Activated T-cell treated with anti-CD3 and anti-CD28 coated beads for 24 hours (primary cell): Measurements from ENCODE around the gene SERPINB10.

ENCODE experiments used
- DNase-seq: peaks from one replicate; pipeline ENCODE4 v3.0.0-alpha.2; 2020; ENCODE audit warnings: low read depth

Gene SERPINB10, protein sequence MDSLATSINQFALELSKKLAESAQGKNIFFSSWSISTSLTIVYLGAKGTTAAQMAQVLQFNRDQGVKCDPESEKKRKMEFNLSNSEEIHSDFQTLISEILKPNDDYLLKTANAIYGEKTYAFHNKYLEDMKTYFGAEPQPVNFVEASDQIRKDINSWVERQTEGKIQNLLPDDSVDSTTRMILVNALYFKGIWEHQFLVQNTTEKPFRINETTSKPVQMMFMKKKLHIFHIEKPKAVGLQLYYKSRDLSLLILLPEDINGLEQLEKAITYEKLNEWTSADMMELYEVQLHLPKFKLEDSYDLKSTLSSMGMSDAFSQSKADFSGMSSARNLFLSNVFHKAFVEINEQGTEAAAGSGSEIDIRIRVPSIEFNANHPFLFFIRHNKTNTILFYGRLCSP

GRCh38 chr18:63907664-63908063, at the start of gene SERPINB10:
TSS of gene SERPINB10 (plus strand) at chr18:63907958. CDS start at chr18:63915511, 7,553 bp downstream.
- DNase-seq, result no peak

DNA sequence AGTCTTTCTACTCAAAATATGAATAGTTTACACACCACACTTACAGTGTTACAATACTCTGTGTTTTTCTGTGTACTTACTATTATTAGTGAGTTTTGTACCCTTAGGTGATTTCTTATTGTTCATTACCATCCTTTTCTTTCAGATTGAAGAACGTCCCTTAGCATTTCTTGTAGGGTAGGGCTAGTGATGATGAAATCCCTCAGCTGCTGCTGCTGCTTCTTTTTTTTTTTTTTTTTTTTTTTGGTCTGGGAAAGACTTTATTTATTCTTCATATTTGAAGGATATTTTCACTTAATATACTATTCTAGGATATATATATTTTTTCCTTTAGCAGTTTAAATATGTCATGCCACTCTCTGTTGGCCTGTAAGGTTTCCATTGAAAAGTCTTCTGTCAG, 49.3 kb upstream of the SERPINB10 start:
- DNase-seq, result no peak

- no peak for DNase-seq
Measured at GRCh38 chr18:63859781-63860475, 47.8 kb upstream of the SERPINB10 start.

DNA sequence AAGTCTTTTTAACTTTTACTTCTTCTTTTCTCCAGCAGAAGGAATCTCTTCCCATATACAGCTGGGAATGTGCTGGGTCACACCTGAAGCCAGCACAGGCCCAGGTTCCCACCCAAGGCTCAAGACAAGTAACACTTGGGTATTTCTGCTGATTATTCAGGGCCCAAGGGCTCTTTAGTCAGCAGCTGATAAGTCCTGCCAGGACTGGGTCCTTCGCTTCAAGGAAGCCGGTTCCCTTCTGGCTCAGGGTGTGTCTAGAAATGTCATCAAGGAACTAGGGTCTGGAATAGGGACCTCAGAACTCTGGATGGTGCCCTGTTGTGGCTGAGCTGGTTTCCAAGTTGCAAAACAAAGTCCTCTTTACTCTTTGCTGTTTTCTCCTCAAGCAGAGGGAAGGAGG, 47.2 kb upstream of the SERPINB10 start:
- DNase-seq, result no peak

DNA sequence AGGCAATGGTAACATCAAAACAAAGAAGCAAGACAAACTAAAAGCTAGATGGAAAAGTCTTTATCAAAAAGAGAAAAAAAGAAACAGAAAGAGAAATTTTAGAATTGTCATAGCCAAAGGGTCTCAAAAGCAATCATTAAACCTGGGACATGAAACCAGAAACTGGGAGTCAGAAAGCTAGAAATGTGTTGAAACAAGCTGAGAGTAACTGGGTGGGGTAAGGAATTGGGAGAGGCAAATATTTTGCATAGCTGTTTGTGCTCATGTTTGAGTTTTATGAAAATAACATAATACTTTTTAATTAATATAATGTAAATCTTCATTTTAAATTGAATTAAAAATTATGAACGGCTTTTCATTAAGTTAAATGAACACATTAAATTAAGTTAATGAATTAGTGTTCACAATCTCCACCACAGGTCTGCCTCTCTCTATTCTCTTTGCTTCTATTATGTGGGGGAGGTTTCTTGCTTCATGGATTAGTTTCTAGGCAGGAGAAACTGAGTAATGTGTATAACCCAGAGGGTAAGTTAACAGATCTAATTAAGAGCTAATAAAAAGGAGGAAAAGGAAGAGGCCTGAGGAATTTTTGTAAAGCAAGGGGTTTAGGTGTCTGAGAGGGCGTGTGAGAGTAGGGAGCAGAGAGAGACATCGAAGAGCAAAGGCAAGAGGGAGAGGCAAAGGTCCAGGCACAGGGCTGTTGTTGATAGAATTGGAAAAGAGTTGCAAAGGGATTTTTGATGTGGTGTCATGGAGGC, 40.2 kb upstream of the SERPINB10 start:
- no peak for DNase-seq

DNA sequence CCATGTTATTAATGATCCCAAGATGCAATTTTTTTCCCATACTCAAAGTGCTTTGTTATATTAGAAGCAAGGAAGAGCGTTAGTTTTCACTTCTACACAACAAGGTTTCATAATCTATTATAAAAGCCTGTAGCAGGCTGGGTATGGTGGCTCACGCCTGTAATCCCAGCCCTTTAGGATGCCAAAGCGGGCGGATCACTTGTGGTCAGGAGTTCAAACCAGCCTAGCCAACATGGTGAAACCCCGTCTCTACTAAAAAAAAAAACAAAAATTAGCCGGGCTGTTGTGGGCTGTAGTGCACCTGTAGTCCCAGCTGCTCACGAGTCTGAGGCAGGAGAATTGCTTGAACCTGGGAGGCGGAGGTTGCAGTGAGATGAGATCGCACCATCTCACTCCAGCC, 39.2 kb upstream of the SERPINB10 start:
- DNase-seq, result no peak

GRCh38 chr18:63869374-63869773, 38.4 kb upstream of the SERPINB10 start:
- DNase-seq, result no peak

GRCh38 chr18:63869851-63870250, 37.9 kb upstream of the SERPINB10 start:
- DNase-seq, result no peak

GRCh38 chr18:63871836-63872235, 35.9 kb upstream of the SERPINB10 start:
- no peak for DNase-seq

- DNase-seq, result no peak
Measured at GRCh38 chr18:63872586-63872985, 35.2 kb upstream of the SERPINB10 start.

DNA sequence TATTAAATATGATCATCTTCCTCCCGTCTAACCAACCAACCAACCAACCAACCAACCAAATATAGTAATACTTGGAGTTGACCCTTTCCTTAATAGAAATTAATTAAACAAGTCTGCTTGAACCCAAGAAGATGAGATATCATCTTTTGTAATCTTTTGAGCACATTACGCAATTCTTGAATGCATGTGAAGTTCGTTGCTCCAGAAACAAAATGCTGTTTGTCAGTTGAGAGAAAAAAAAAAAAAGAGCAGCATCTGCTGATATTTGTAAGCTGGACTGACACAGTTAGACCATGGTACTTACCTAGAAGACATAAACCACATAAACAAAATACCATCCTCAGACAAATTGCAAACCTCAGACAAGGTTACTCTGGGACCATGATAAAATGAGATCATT, 29.4 kb upstream of the SERPINB10 start:
- DNase-seq, result no peak

- no peak for DNase-seq
Measured at GRCh38 chr18:63878925-63879324, 28.8 kb upstream of the SERPINB10 start.

DNA sequence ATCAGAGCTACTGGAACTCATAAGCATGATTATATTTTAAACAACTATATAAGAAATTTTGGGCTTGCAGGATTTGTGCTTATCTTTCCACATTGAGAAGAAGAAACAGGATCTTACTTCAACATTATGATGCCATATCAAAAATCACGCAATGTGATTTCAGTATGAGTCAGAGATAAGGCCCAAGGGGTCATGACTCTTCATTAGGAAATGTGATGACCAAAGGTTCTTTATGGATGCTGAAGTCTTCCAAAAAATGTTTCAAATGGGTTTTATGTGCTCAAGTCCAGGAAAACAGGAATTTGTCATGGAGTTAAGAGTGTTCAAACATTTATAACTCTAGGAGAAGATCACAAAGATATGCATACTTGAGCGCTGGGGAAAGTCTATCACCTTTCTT, 28.0 kb upstream of the SERPINB10 start:
- no peak for DNase-seq

- no peak for DNase-seq
Measured at GRCh38 chr18:63881851-63882250, 25.9 kb upstream of the SERPINB10 start.

- DNase-seq, result no peak
Measured at GRCh38 chr18:63882333-63883141, 25.2 kb upstream of the SERPINB10 start.

DNA sequence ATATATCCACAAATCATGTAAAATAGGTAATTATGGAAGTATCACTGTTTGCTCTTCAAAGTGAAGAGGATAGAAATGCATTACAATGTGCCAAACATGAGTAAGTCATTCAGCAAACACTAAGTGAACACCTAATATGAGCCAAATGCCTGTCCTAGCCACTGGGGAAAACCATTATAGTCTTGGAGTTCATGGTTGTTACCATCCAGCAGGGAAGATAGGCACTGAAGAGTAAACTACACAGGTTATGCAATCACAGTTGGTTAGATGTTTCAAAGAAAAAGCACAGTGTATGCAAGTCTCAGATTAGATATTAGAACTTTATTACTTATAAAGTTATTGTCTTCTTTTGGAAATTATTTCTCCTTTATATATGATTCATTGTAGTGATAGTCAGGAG, 24.1 kb upstream of the SERPINB10 start:
- DNase-seq, result no peak

GRCh38 chr18:63887424-63887823, 20.3 kb upstream of the SERPINB10 start, which contains the start of gene SERPINB2:
TSS of gene SERPINB2 (plus strand) at chr18:63887705. CDS start at chr18:63891445, 3,740 bp downstream.
- DNase-seq, result no peak

- DNase-seq, result no peak
Measured at GRCh38 chr18:63888470-63889190, 19.1 kb upstream of the SERPINB10 start.

- no peak for DNase-seq
Measured at GRCh38 chr18:63889626-63890025, 18.1 kb upstream of the SERPINB10 start.

- DNase-seq, result no peak
Measured at GRCh38 chr18:63890237-63890949, 17.4 kb upstream of the SERPINB10 start.

DNA sequence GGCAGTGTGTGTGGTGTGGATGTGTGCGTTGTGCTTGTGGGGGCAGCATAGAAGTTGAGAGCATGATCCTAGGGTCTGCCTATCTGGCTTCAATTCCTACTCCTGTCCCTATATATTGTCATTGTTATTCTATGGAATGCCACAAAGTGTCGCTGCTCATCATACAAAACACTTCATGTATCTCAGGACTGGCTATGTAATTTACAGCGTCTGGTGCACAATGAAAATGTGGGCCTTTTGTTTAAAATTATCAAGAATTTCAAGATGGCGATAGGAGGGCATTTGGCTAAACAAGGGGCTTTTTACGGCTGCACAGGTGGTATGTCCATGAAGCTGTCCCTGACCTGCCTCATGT, 16.8 kb upstream of the SERPINB10 start:
- no peak for DNase-seq
